Smooth muscle cell of bladder (primary cell): ENCODE results near the gene COL15A1. TPM values are rescaled to one million over a fixed set of nuclear protein-coding genes. Genes with fewer than 3 reads are reported as not detected.

Experiments
- total RNA-seq: library from RNA; depleted of rRNA; stranded (reverse); fragments of >200 nt; gene quantifications from 2 replicates; pipeline ENCODE4 v1.2.3, GENCODE V29; 2014

The COL15A1 gene
- 164 and 267 TPM in 2 replicates for total RNA-seq

GRCh38 chr9:98943682-98944056, at the start of gene COL15A1:
Gene COL15A1 (plus strand): TSS chr9:98943907. CDS start chr9:98944062, 155 bp downstream.

DNA sequence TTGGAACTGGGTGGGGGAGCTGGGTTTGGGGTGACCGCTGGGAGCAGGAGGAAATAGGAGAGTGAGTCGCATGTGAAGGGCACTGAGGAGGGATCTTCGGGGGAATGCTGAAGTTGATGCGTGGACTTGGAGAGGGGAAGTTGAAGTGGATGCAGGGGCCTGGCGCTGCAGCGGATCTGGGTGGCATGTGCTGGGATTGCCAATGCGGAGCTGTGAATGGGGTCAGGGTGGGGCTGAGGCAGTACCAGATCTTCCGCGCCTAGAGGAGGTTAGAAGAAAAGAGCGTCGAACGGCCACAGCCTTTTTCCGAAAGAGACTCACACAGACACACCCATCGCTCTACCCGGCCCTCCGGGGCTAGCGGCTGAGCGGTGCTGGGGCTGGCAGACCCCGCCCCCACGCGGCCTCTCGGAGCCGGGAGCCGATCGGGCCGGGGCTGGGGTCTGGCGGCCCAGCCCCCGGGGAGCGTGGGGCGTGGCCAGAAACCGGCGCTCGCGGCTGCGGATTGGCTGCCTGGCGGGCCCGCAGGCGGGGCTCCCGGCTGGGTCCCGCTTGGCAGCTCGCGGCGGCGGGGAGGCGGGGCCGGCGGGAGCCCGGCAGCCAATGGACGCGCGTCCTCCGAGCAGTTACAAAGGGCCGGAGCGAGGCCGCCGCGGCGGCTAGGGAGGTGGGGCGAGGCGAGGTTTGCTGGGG, 160.9 kb downstream of the COL15A1 start, which contains the start of gene TGFBR1:
TGFBR1 (plus strand) TSS at position 655 of the 693 bp plus-strand sequence. CDS start 93 bp downstream, outside the sequence.

Other genes with a start within 250 kb of the COL15A1 start
- 2.0 and 12.9 TPM in 2 replicates for gene GABBR2, start 235.0 kb upstream of the COL15A1 start, total RNA-seq
- 11.2 and 13.7 TPM in 2 replicates for gene ANKS6, start 147.4 kb upstream of the COL15A1 start, total RNA-seq
- 60.0 and 76.2 TPM in 2 replicates for gene GALNT12, start 136.2 kb upstream of the COL15A1 start, total RNA-seq
- gene TGFBR1, start 161.2 kb downstream of the COL15A1 start, total RNA-seq, result 142 and 172 TPM in 2 replicates